SH-SY5Y (cell line): ENCODE results near the gene ETFA.

ENCODE experiments used
- GATA2 ChIP-seq: IDR thresholded peaks from 2 replicates; pipeline ENCODE4 v1.6.1; 2011; ENCODE audit warnings: mild to moderate bottlenecking, low read depth, low read length
- GATA3 ChIP-seq: IDR thresholded peaks from 2 replicates; pipeline ENCODE4 v1.6.1; 2011; ENCODE audit warnings: low read depth, mild to moderate bottlenecking, low read length, moderate library complexity

DNA sequence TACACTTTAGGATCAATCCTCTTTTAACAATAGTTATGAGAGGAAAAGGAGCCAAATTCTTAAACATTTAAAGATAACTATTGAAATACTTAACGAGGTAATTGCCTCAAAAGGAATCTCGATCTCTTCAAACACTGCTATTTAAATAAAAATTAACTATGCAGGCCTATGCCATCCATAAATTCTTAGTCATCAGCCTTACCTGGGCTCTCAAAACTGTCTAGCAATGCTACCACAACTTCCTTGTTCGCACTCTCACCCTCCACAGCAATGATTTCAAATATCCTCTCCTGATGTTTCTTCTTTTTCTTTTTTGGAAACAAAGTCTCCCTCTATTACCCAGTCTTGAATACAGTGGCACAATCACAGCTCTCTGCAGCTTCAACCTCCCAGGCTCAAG lies 12.3 kb downstream of the ETFA start:
- TF ChIP-seq GATA2, result no peak
- no peak for TF ChIP-seq GATA3
